HG03097 (cell line): ENCODE measurements around the gene F2R.
"Not testable (repeated sequence)": the region's sequence is repeated elsewhere in the genome, so short reads cannot be mapped to it uniquely, and the experiment has no call there.

Source experiments
- ATAC-seq: cut with Tn5 transposase; IDR thresholded peaks from one replicate; pipeline ENCODE4 v1.9.1; 2021; ENCODE audit not compliant: unreplicated experiment, low FRiP score

The F2R gene

GRCh38 chr5:76717222-76718083 is 1.5 kb downstream of the F2R start:
- no peak for ATAC-seq

- ATAC-seq, result no peak
Observed at GRCh38 chr5:76718381-76718832, 2.5 kb downstream of the F2R start.

GRCh38 chr5:76718880-76719279 is 3.0 kb downstream of the F2R start:
- no peak for ATAC-seq

GRCh38 chr5:76720988-76721569 is 5.2 kb downstream of the F2R start:
- peak; percentile 62 for ATAC-seq

- no peak for ATAC-seq
Observed at GRCh38 chr5:76723266-76723665, 7.3 kb downstream of the F2R start.

- ATAC-seq, result no peak
Observed at GRCh38 chr5:76723906-76724305, 8.0 kb downstream of the F2R start.

- no peak for ATAC-seq
Observed at GRCh38 chr5:76724871-76725270, 8.9 kb downstream of the F2R start.

- no peak for ATAC-seq
Observed at GRCh38 chr5:76728965-76729364, 13.0 kb downstream of the F2R start.

GRCh38 chr5:76729373-76730290 is 13.7 kb downstream of the F2R start:
- ATAC-seq, result no peak

- ATAC-seq, result no peak
Observed at GRCh38 chr5:76732405-76733048, 16.6 kb downstream of the F2R start.

GRCh38 chr5:76733049-76733417 is 17.1 kb downstream of the F2R start:
- ATAC-seq, result no peak

- ATAC-seq, result no peak
Observed at GRCh38 chr5:76735762-76736545, 20.0 kb downstream of the F2R start.

- no peak for ATAC-seq
Observed at GRCh38 chr5:76736679-76737556, 21.0 kb downstream of the F2R start.

GRCh38 chr5:76737846-76738245 is 21.9 kb downstream of the F2R start:
- ATAC-seq, result no peak

GRCh38 chr5:76741506-76741905 is 25.6 kb downstream of the F2R start:
- ATAC-seq, result not testable (repeated sequence)

- no peak for ATAC-seq
Observed at GRCh38 chr5:76742583-76742982, 26.7 kb downstream of the F2R start.

GRCh38 chr5:76744632-76745031 is 28.7 kb downstream of the F2R start:
- no peak for ATAC-seq

- ATAC-seq, result no peak
Observed at GRCh38 chr5:76745670-76746069, 29.7 kb downstream of the F2R start.

- no peak for ATAC-seq
Observed at GRCh38 chr5:76746677-76747076, 30.8 kb downstream of the F2R start.
